SK-N-SH (cell line): ENCODE results near the gene PLXDC1. TPM values are rescaled to one million over a fixed set of nuclear protein-coding genes. Genes with fewer than 3 reads are reported as not detected.

Source experiments
- CTCF ChIA-PET: fragments of 300-600, 350-600 bp; formaldehyde crosslinking; extraction: SDS; loops from one replicate; lab custom pipeline; 2021; lab: Yijun Ruan, JAX
- POLR2A ChIA-PET: fragments of 350-600 bp; sonication (Branson Sonifier 250); formaldehyde crosslinking; extraction: SDS; loops from one replicate; lab custom pipeline; 2020; ENCODE audit warnings: antibody characterized with exemption, inconsistent platforms; lab: Yijun Ruan, JAX
- DNase-seq: peaks from one replicate; pipeline ENCODE4 v3.0.0; 2012
- H2AFZ ChIP-seq: fragments of 200-600 bp; sonication (generic); 2 replicates; pipeline ENCODE4 v1.8.1; 2016; ENCODE audit warnings: antibody characterized with exemption, mild to moderate bottlenecking, low read depth
- H3F3A ChIP-seq: fragments of 200-600 bp; sonication (generic); replicated peaks from 2 replicates; pipeline ENCODE3; 2016; ENCODE audit warnings: antibody characterized with exemption, mild to moderate bottlenecking; ENCODE audit not compliant: insufficient read depth
- H3K27ac ChIP-seq, 2 experiments: fragments of 200-500 bp in 1 of 2; fragments of 200-600 bp in 1 of 2; sonication (Bioruptor generic) in 1 of 2; sonication (generic), shearing (Covaris generic) in 1 of 2; 2 replicates each; pipeline versions ENCODE4 v1.5.1 to v1.6.1; 2014 to 2016; ENCODE audit warnings: low read depth in 2 of 2, inconsistent platforms in 1 of 2, low read length in 1 of 2, mild to moderate bottlenecking in 1 of 2, mixed read lengths in 1 of 2
- H3K27me3 ChIP-seq: fragments of 200-600 bp; sonication (generic), shearing (Covaris generic); 2 replicates; pipeline ENCODE4 v1.6.1; 2016; ENCODE audit warnings: mixed run types; ENCODE audit not compliant: insufficient read depth
- H3K36me3 ChIP-seq, 2 experiments: fragments of 200-500 bp in 1 of 2; fragments of 200-600 bp in 1 of 2; sonication (Bioruptor generic) in 1 of 2; sonication (generic) in 1 of 2; replicated peaks in 1 of 2; 2 replicates each; pipeline versions ENCODE3 to v1.5.1; 2014 to 2016; ENCODE audit warnings: low read length in 1 of 2, mild to moderate bottlenecking in 1 of 2; ENCODE audit not compliant: insufficient read depth in 2 of 2, control insufficient read depth in 1 of 2
- H3K4me1 ChIP-seq, 2 experiments: fragments of 200-500 bp in 1 of 2; fragments of 200-600 bp in 1 of 2; sonication (Bioruptor generic) in 1 of 2; sonication (generic), shearing (Covaris generic) in 1 of 2; 2 replicates each; pipeline versions ENCODE4 v1.5.1 to v1.6.1; 2014 to 2016; ENCODE audit warnings: low read depth in 1 of 2, low read length in 1 of 2, mixed run types in 1 of 2; ENCODE audit not compliant: insufficient read depth in 2 of 2, control insufficient read depth in 1 of 2
- H3K4me2 ChIP-seq: fragments of 200-600 bp; sonication (generic), shearing (Covaris generic); 2 replicates; pipeline ENCODE4 v1.6.1; 2017; ENCODE audit warnings: mixed run types
- H3K4me3 ChIP-seq, 2 experiments: fragments of 200-500 bp in 1 of 2; fragments of 200-600 bp in 1 of 2; sonication (Bioruptor generic) in 1 of 2; sonication (generic), shearing (Covaris generic) in 1 of 2; 2 replicates each; pipeline versions ENCODE4 v1.5.1 to v1.8.1; 2014 to 2016; ENCODE audit warnings: low read depth in 2 of 2, inconsistent platforms in 1 of 2, low read length in 1 of 2, mild to moderate bottlenecking in 1 of 2, mixed read lengths in 1 of 2, moderate library complexity in 1 of 2
- H3K79me2 ChIP-seq: fragments of 200-600 bp; sonication (generic); 2 replicates; pipeline ENCODE4 v1.8.1; 2017; ENCODE audit warnings: mild to moderate bottlenecking; ENCODE audit not compliant: insufficient read depth
- H3K9ac ChIP-seq: fragments of 200-600 bp; sonication (generic); 2 replicates; pipeline ENCODE4 v1.6.1; 2017; ENCODE audit warnings: mixed run types
- H3K9me2 ChIP-seq: fragments of 200-600 bp; sonication (generic); 2 replicates; pipeline ENCODE4 v1.6.1; 2017; ENCODE audit warnings: mixed run types
- H3K9me3 ChIP-seq: fragments of 200-600 bp; sonication (generic); 2 replicates; pipeline ENCODE4 v1.6.1; 2017; ENCODE audit warnings: mixed run types, mild to moderate bottlenecking, moderate library complexity
- H4K20me1 ChIP-seq: fragments of 200-600 bp; sonication (generic); 2 replicates; pipeline ENCODE4 v1.6.1; 2017; ENCODE audit warnings: mild to moderate bottlenecking, mixed run types; ENCODE audit not compliant: insufficient read depth
- CTCF ChIP-seq: fragments of 200-600 bp; sonication (generic); IDR thresholded peaks from 2 replicates; pipeline ENCODE4 v1.6.1; 2017; ENCODE audit warnings: antibody characterized with exemption, mild to moderate bottlenecking, moderate library complexity
- ELF1 ChIP-seq: IDR thresholded peaks from 2 replicates; pipeline ENCODE4 v1.4.0; 2012
- FOSL2 ChIP-seq: IDR thresholded peaks from 2 replicates; pipeline ENCODE4 v1.4.0; 2012; ENCODE audit warnings: low read depth, mild to moderate bottlenecking, moderate library complexity, borderline replicate concordance
- FOXJ3 ChIP-seq: sonication (generic); formaldehyde crosslinking; IDR thresholded peaks from 2 replicates; pipeline ENCODE4 v1.5.1; 2020; ENCODE audit warnings: mild to moderate bottlenecking, missing genetic modification reagents
- FOXM1 ChIP-seq: IDR thresholded peaks from 2 replicates; pipeline ENCODE4 v1.4.0; 2012; ENCODE audit warnings: low read depth, mild to moderate bottlenecking
- GABPA ChIP-seq: IDR thresholded peaks from 2 replicates; pipeline ENCODE4 v1.4.0; 2012; ENCODE audit warnings: low read depth, mild to moderate bottlenecking
- GATA2 ChIP-seq: sonication (generic); formaldehyde crosslinking; IDR thresholded peaks from 2 replicates; pipeline ENCODE4 v1.5.0; 2020; ENCODE audit warnings: mild to moderate bottlenecking, missing genetic modification reagents
- MAX ChIP-seq: IDR thresholded peaks from 2 replicates; pipeline ENCODE4 v1.4.0; 2012; ENCODE audit warnings: low read depth
- MEF2A ChIP-seq: IDR thresholded peaks from 2 replicates; pipeline ENCODE4 v1.4.0; 2012; ENCODE audit warnings: low read depth, borderline replicate concordance
- MXI1 ChIP-seq: IDR thresholded peaks from 2 replicates; pipeline ENCODE4 v1.6.1; 2012; ENCODE audit warnings: mild to moderate bottlenecking, low read depth, low read length, improper control_type of control experiment
- NRF1 ChIP-seq: IDR thresholded peaks from 2 replicates; pipeline ENCODE4 v1.6.1; 2012; ENCODE audit warnings: low read depth, mild to moderate bottlenecking, low read length
- RAD21 ChIP-seq: IDR thresholded peaks from 2 replicates; pipeline ENCODE4 v1.6.1; 2012; ENCODE audit warnings: mild to moderate bottlenecking, low read length
- RCOR1 ChIP-seq: fragments of 150-350 bp; IDR thresholded peaks from 2 replicates; pipeline ENCODE4 v1.6.1; 2017; ENCODE audit warnings: antibody characterized with exemption, low read length
- USF1 ChIP-seq: IDR thresholded peaks from 2 replicates; pipeline ENCODE4 v1.4.0; 2012; ENCODE audit warnings: low read depth, borderline replicate concordance
- YY1 ChIP-seq: IDR thresholded peaks from 2 replicates; pipeline ENCODE4 v1.4.0; 2012; ENCODE audit warnings: low read depth, mild to moderate bottlenecking
- WGBS: methylation state at CpG from one replicate; pipeline ENCODE4 v1.1.6; 2017; ENCODE audit warnings: low lambda C conversion rate; 5-methylcytosine and 5-hydroxymethylcytosine counted together
- polyA plus RNA-seq, 3 experiments: library from polyadenylated mRNA; depleted of rRNA; stranded (reverse); fragments of >200 nt; gene quantifications; 2 replicates each; pipeline ENCODE4 v1.2.3, GENCODE V29; 2012

PLXDC1 gene
- polyA plus RNA-seq, 1 of the 3 experiments (the other 2 are of a cell fraction): 1.5 TPM

- DNase-seq: no peak
- ChIA-PET POLR2A (no interaction called here), CTCF (no interaction called here)
- H3K4me1 ChIP-seq: peaks cover 0 to 11% of the 10 kb centered on the region in 2 experiments; a peak in 1 of 4 replicates
- no peaks in the 10 kb centered on the region for H3K9me3 ChIP-seq
- no peak overlapping the region for H3K4me2 ChIP-seq
- H3K27ac ChIP-seq: no peak overlapping the region
- TF ChIP-seq MXI1 (no peak), RCOR1 (no peak), MEF2A (no peak), FOSL2 (no peak), FOXJ3 (CRISPR knock-in tag) (no peak), YY1 (no peak), GATA2 (CRISPR knock-in tag) (no peak), RAD21 (no peak), FOXM1 (no peak), ELF1 (no peak), NRF1 (no peak), GABPA (no peak), CTCF (no peak), MAX (no peak)
- 75% methylated on average over 9 of the region's 9 CpGs for WGBS
- no peak overlapping the region for H3K9ac ChIP-seq
- no peaks in the 10 kb centered on the region for H3K36me3 ChIP-seq
- H3F3A ChIP-seq: no peaks in the 10 kb centered on the region
- no peaks in the 10 kb centered on the region for H3K79me2 ChIP-seq
- H2AFZ ChIP-seq: no peak overlapping the region
- no peaks in the 10 kb centered on the region for H3K9me2 ChIP-seq
- H3K27me3 ChIP-seq: peaks cover 12% of the 10 kb centered on the region
- no peaks in the 10 kb centered on the region for H4K20me1 ChIP-seq
- H3K4me3 ChIP-seq: no peak overlapping the region
Measured at GRCh38 chr17:39105705-39106104, 45.7 kb downstream of the PLXDC1 start.

GRCh38 chr17:39104657-39105056 lies 46.8 kb downstream of the PLXDC1 start:
- Histone ChIP-seq H3K9ac (no peak overlapping the region), H3K36me3 (no peaks in the 10 kb centered on the region), H3K27ac (no peak overlapping the region), H3K4me3 (no peak overlapping the region), H3K9me3 (no peaks in the 10 kb centered on the region), H2AFZ (no peak overlapping the region), H4K20me1 (no peaks in the 10 kb centered on the region), H3K27me3 (peaks cover 12% of the 10 kb centered on the region), H3K79me2 (no peaks in the 10 kb centered on the region), H3K9me2 (no peaks in the 10 kb centered on the region), H3K4me1 (peaks cover 0 to 9% of the 10 kb centered on the region in 2 experiments; a peak in 1 of 4 replicates), H3K4me2 (no peak overlapping the region), H3F3A (no peaks in the 10 kb centered on the region)
- CTCF ChIA-PET: no interaction called here
- no peak for DNase-seq
- 84% methylated on average over 6 of the region's 8 CpGs for WGBS
- POLR2A ChIA-PET: no interaction called here
- TF ChIP-seq USF1 (no peak), MAX (no peak), FOXJ3 (CRISPR knock-in tag) (no peak)
